A673 (cell line): Measurements from ENCODE around the gene PDIA4. TPM values are rescaled to one million over a fixed set of nuclear protein-coding genes. Genes with fewer than 3 reads are reported as not detected.

ENCODE experiments used
- BruUV-seq: library from RNA; stranded (reverse); fragments of 400-500 nt; replicated peaks from 2 replicates; lab custom pipeline; 2021; lab: Mats Ljungman, UMichigan
- CTCF ChIA-PET: fragments of 300-600 bp; sonication (Branson Sonifier 250); formaldehyde crosslinking; loops from one replicate; lab custom pipeline; 2022; ENCODE audit warnings: antibody characterized with exemption; lab: Charles Lee
- POLR2A ChIA-PET: fragments of 300-600 bp; sonication (Branson Sonifier 250); formaldehyde crosslinking; loops from one replicate; lab custom pipeline; 2022; ENCODE audit warnings: antibody characterized with exemption; ENCODE audit not compliant: low non-redundant PET; lab: Charles Lee
- DNase-seq: peaks from one replicate; pipeline ENCODE4 v3.0.0-alpha.2; 2015; ENCODE audit warnings: low spot score
- H3K27ac ChIP-seq: fragments of 200-600 bp; sonication (generic); 2 replicates; pipeline ENCODE4 v1.5.1; 2016; ENCODE audit warnings: mixed run types, low read depth, mild to moderate bottlenecking, mixed read lengths, antibody characterized with exemption, low read length; ENCODE audit not compliant: poor library complexity, severe bottlenecking
- H3K27me3 ChIP-seq: fragments of 200-600 bp; sonication (generic); replicated peaks from 2 replicates; pipeline ENCODE4 v1.6.1; 2017; ENCODE audit warnings: mixed run types, low read depth, mild to moderate bottlenecking, mixed read lengths, antibody characterized with exemption, low read length; ENCODE audit not compliant: insufficient read depth, poor library complexity
- H3K36me3 ChIP-seq: fragments of 200-600 bp; sonication (generic); 2 replicates; pipeline ENCODE4 v1.6.1; 2016; ENCODE audit warnings: mixed run types, mild to moderate bottlenecking, mixed read lengths, antibody characterized with exemption, low read length; ENCODE audit not compliant: insufficient read depth, poor library complexity, severe bottlenecking
- H3K4me1 ChIP-seq: fragments of 200-600 bp; sonication (generic); 2 replicates; pipeline ENCODE4 v1.6.1; 2017; ENCODE audit warnings: mixed run types, mild to moderate bottlenecking, mixed read lengths, antibody characterized with exemption, low read length; ENCODE audit not compliant: insufficient read depth, poor library complexity, severe bottlenecking
- H3K4me3 ChIP-seq: fragments of 200-600 bp; sonication (generic); 2 replicates; pipeline ENCODE4 v1.5.1; 2016; ENCODE audit warnings: low read depth, mixed run types, mild to moderate bottlenecking, mixed read lengths, low read length; ENCODE audit not compliant: poor library complexity, severe bottlenecking
- H3K9me3 ChIP-seq: fragments of 200-600 bp; sonication (generic); 2 replicates; pipeline ENCODE4 v1.6.1; 2016; ENCODE audit warnings: mixed run types, low read depth, mild to moderate bottlenecking, mixed read lengths, antibody characterized with exemption, low read length; ENCODE audit not compliant: poor library complexity, severe bottlenecking
- EZH2 ChIP-seq: fragments of 200-600 bp; sonication (generic); IDR thresholded peaks from 2 replicates; pipeline ENCODE4 v1.6.1; 2017; ENCODE audit warnings: borderline replicate concordance, low read depth, mild to moderate bottlenecking, mixed read lengths, antibody characterized with exemption, low read length; ENCODE audit not compliant: poor library complexity, severe bottlenecking
- intact Hi-C: fragments of 100-400 bp; cut with micrococcal nuclease; formaldehyde crosslinking; loops from one replicate; pipeline ENCODE4 v1.10.0; 2022; ENCODE audit not compliant: unreplicated experiment
- total RNA-seq: library from RNA; stranded (reverse); gene quantifications from 2 replicates; pipeline ENCODE4 v1.2.3, GENCODE V29; 2021
- TF ChIP-seq, protein P1 (sequence below): fragments of 300-800, 200-600 bp; sonication (generic); conservative IDR thresholded peaks from 2 replicates; pipeline ENCODE4 v1.5.1; 2017; ENCODE audit warnings: low read depth, mild to moderate bottlenecking, antibody characterized with exemption, low read length, moderate library complexity, mixed read lengths

Gene PDIA4
- total RNA-seq, 1 experiment from 2014 or later: 235 TPM

DNA sequence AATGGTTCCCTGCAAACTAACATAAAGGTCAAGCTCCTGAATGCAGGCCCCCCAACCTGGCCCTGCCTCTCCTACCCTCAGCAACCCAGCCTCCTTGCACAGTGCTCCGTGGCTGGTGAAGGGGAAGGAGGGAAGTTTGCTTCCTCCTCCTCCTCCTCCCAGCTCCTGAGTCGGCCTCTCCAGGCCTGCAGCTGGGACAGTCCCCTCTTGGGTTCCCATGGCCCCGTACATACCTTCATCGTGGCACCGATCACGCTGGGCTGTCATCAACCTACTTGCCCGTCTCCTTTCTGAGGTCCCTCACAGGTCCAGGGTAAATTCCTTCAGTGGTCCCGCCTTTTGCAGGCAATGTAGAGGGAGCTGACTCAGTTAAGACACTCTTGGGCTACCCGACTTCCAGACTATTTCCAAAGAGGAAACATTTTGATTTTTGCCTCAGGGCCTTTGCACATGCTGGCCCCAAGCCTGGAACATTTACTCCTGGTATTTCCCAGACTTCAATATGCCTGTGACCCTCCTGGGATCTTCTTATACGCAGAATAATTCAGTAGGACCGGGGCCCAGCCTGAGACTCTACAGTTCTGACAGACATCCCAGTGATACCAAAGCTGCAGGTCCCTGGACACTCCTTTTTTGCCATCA is 26.8 kb downstream of the PDIA4 start:
- ChIA-PET CTCF (no interaction called here), POLR2A (interaction anchor here (0.6 kb wide), 1 partner anchor 345 kb away, joined by 3 read pairs; no protein-coding TSS in a partner anchor)
- Histone ChIP-seq H3K27me3 (no peaks in the 10 kb centered on the region), H3K27ac (no peak overlapping the region), H3K36me3 (peaks cover 48% of the 10 kb centered on the region), H3K4me1 (no peaks in the 10 kb centered on the region), H3K9me3 (no peaks in the 10 kb centered on the region), H3K4me3 (no peak overlapping the region)
- no TSS peak for BruUV-seq
- TF ChIP-seq, protein P1, sequence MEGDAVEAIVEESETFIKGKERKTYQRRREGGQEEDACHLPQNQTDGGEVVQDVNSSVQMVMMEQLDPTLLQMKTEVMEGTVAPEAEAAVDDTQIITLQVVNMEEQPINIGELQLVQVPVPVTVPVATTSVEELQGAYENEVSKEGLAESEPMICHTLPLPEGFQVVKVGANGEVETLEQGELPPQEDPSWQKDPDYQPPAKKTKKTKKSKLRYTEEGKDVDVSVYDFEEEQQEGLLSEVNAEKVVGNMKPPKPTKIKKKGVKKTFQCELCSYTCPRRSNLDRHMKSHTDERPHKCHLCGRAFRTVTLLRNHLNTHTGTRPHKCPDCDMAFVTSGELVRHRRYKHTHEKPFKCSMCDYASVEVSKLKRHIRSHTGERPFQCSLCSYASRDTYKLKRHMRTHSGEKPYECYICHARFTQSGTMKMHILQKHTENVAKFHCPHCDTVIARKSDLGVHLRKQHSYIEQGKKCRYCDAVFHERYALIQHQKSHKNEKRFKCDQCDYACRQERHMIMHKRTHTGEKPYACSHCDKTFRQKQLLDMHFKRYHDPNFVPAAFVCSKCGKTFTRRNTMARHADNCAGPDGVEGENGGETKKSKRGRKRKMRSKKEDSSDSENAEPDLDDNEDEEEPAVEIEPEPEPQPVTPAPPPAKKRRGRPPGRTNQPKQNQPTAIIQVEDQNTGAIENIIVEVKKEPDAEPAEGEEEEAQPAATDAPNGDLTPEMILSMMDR: no peak
- no peak for TF ChIP-seq EZH2
- DNase-seq: no peak
- intact Hi-C loops: no loop called here

DNA sequence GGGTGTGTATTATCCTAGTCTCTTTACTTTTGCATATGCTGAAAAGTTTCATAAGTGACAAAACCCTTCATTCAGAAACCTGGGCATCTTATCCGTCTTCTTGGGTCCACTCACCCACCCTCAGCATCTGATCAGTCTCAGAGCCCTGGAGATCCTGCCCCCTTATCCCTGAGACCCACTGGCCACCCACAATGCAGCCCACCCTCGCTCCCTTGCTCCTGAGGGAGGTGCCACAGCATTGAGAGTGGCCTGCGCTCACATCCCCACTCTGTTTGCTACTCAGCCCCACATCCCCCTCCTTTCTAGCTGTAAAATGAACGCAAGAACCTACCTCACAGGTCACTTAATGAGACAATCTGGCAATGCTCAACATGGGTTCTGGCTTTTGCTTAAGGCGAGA is 27.3 kb downstream of the PDIA4 start:
- peaks cover 45% of the 10 kb centered on the region for H3K36me3 ChIP-seq
- ChIA-PET CTCF (no interaction called here), POLR2A (no interaction called here)
- intact Hi-C loops: no loop called here
- no peak overlapping the region for H3K27ac ChIP-seq
- no peak for TF ChIP-seq EZH2
- TF ChIP-seq, protein P1: no peak
- H3K4me1 ChIP-seq: no peaks in the 10 kb centered on the region
- no peak for DNase-seq
- no peak overlapping the region for H3K4me3 ChIP-seq
- no peaks in the 10 kb centered on the region for H3K9me3 ChIP-seq
- BruUV-seq: no TSS peak
- no peaks in the 10 kb centered on the region for H3K27me3 ChIP-seq

DNA sequence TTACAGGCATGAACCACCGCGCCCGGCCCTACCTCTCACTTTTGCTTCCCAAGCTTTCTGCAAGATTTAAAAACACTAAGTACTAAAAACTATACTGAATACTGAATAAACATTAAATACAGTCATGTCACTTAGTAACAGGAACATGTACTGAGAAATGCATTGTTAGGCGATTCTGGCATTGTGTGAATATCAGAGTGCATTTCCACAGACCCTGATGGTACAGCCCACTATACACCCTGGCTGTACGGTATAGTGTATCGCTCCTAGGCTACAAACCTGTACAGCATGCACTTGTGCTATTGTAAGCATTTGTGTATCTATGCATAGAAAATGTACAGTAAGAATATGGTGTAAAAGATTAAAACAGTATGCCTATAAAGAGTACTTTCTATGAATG is 29.1 kb downstream of the PDIA4 start:
- CTCF ChIA-PET: no interaction called here
- intact Hi-C loops: no loop called here

More for the DNA sequence above, 29.1 kb downstream of the PDIA4 start:
- Histone ChIP-seq H3K9me3 (no peaks in the 10 kb centered on the region), H3K27me3 (no peaks in the 10 kb centered on the region), H3K4me3 (no peak overlapping the region), H3K36me3 (peaks cover 27% of the 10 kb centered on the region), H3K4me1 (no peaks in the 10 kb centered on the region), H3K27ac (no peak overlapping the region)
- BruUV-seq: no TSS peak
- DNase-seq: no peak
- no peak for TF ChIP-seq EZH2
- TF ChIP-seq, protein P1: no peak
- POLR2A ChIA-PET: no interaction called here
